Pons (tissue), 1 donor: ENCODE measurements around the gene SLC5A10.
"Not testable (repeated sequence)": the region's sequence is repeated elsewhere in the genome, so short reads cannot be mapped to it uniquely, and the experiment has no call there.

Experiments
- DNase-seq: peaks from one replicate; pipeline ENCODE4 v3.0.0-alpha.2; 2016; ENCODE audit warnings: low spot score

Gene SLC5A10

GRCh38 chr17:18951941-18952842 is at the start of gene SLC5A10:
Gene SLC5A10 (plus strand): TSS chr17:18952165. CDS start chr17:18952206, 41 bp downstream.
- DNase-seq: no peak

GRCh38 chr17:18904482-18904881 is 47.5 kb upstream of the SLC5A10 start:
- peak; percentile 88 for DNase-seq

- peak; percentile 29 for DNase-seq
Observed at GRCh38 chr17:18905226-18905625, 46.7 kb upstream of the SLC5A10 start.

GRCh38 chr17:18910326-18910725 is 41.6 kb upstream of the SLC5A10 start:
- no peak for DNase-seq

GRCh38 chr17:18910881-18911280 is 41.1 kb upstream of the SLC5A10 start:
- no peak for DNase-seq

- DNase-seq: no peak
Observed at GRCh38 chr17:18916816-18917500, 35.0 kb upstream of the SLC5A10 start.

- no peak for DNase-seq
Observed at GRCh38 chr17:18917506-18918032, 34.4 kb upstream of the SLC5A10 start.

- DNase-seq: no peak
Observed at GRCh38 chr17:18919963-18920362, 32.0 kb upstream of the SLC5A10 start.

- DNase-seq: no peak
Observed at GRCh38 chr17:18920911-18921441, 31.0 kb upstream of the SLC5A10 start.

- no peak for DNase-seq
Observed at GRCh38 chr17:18921485-18921884, 30.5 kb upstream of the SLC5A10 start.

- no peak for DNase-seq
Observed at GRCh38 chr17:18921912-18922451, 30.0 kb upstream of the SLC5A10 start.

GRCh38 chr17:18922596-18922995 is 29.4 kb upstream of the SLC5A10 start:
- DNase-seq: not testable (repeated sequence)

- DNase-seq: no peak
Observed at GRCh38 chr17:18925187-18925586, 26.8 kb upstream of the SLC5A10 start.

- no peak for DNase-seq
Observed at GRCh38 chr17:18928628-18929125, 23.3 kb upstream of the SLC5A10 start.

- no peak for DNase-seq
Observed at GRCh38 chr17:18932360-18933055, 19.5 kb upstream of the SLC5A10 start.

- DNase-seq: no peak
Observed at GRCh38 chr17:18933102-18934058, 18.6 kb upstream of the SLC5A10 start.

GRCh38 chr17:18937981-18938691 is 13.8 kb upstream of the SLC5A10 start:
- no peak for DNase-seq

GRCh38 chr17:18938692-18939023 is 13.3 kb upstream of the SLC5A10 start:
- DNase-seq: no peak

GRCh38 chr17:18944646-18945045 is 7.3 kb upstream of the SLC5A10 start:
- no peak for DNase-seq

- DNase-seq: no peak
Observed at GRCh38 chr17:18946536-18946935, 5.4 kb upstream of the SLC5A10 start.
